GM12864 (cell line): ENCODE measurements around the gene CACNB3.

Experiments
- DNase-seq: peaks from one replicate; pipeline ENCODE4 v3.0.0-alpha.2; 2011; ENCODE audit warnings: low read depth
- H3K4me3 ChIP-seq: 2 replicates; pipeline ENCODE4 v1.5.1; 2011; ENCODE audit warnings: mild to moderate bottlenecking, low read depth, low read length, control low read depth
- CTCF ChIP-seq: IDR thresholded peaks from 2 replicates; pipeline ENCODE4 v1.5.1; 2011; ENCODE audit warnings: low read depth, mild to moderate bottlenecking, moderate library complexity, low read length, control low read depth, inconsistent platforms; ENCODE audit errors: missing control alignments

Gene CACNB3

GRCh38 chr12:48800457-48800856, 17.8 kb upstream of the CACNB3 start:
- no peak for TF ChIP-seq CTCF
- DNase-seq: no peak

GRCh38 chr12:48800971-48801370, 17.3 kb upstream of the CACNB3 start:
- TF ChIP-seq CTCF: no peak
- H3K4me3 ChIP-seq: no peak overlapping the region
- no peak for DNase-seq

More at GRCh38 chr12:48800457-48800856, 17.8 kb upstream of the CACNB3 start:
- H3K4me3 ChIP-seq: no peak overlapping the region

- no peak for TF ChIP-seq CTCF
- DNase-seq: no peak
- no peak overlapping the region for H3K4me3 ChIP-seq
These were observed 14.6 kb upstream of the CACNB3 start for GRCh38 chr12:48803675-48804074.

- TF ChIP-seq CTCF: no peak
- H3K4me3 ChIP-seq: no peak overlapping the region
- no peak for DNase-seq
These were observed 10.3 kb upstream of the CACNB3 start for GRCh38 chr12:48807981-48808380.

GRCh38 chr12:48810903-48811431, 7.3 kb upstream of the CACNB3 start:
- TF ChIP-seq CTCF: no peak
- DNase-seq: no peak
- H3K4me3 ChIP-seq: no peak overlapping the region

DNA sequence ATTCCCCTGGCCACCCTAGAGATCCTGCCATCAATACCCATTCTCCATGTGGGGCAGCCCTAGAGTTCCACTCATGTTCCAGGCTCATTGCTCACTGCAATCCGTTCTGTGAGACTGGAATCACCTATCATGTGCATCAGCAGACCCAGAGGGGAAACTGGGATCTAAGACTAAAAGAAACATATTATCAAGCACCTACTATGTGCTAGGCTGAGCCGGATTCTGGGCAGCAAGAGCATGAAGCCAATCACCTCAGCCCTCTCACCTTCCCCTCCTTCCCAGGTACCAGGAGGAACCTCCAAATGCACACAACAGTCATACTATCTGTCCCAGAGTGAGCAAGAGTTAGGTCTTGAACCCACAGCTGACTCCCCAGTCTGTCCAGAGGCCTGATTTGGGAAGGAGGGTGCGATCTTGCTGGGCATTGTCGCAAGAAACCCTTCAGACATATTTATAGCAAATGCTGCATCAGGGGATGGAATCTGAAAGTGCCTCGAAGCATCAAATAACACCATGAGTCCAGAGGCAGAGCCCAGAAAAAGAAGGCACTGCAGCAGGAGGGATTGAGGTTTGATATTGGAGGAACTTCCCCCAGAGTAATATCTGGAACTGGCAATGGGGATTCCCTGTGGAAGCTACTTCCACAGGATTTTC, 6.7 kb upstream of the CACNB3 start:
- no peak for DNase-seq
- TF ChIP-seq CTCF: no peak
- no peak overlapping the region for H3K4me3 ChIP-seq

- TF ChIP-seq CTCF: no peak
- no peak for DNase-seq
- no peak overlapping the region for H3K4me3 ChIP-seq
These were observed 5.9 kb upstream of the CACNB3 start for GRCh38 chr12:48812389-48812788.
